ENCODE results near the gene DAPP1.

Gene DAPP1

DNA sequence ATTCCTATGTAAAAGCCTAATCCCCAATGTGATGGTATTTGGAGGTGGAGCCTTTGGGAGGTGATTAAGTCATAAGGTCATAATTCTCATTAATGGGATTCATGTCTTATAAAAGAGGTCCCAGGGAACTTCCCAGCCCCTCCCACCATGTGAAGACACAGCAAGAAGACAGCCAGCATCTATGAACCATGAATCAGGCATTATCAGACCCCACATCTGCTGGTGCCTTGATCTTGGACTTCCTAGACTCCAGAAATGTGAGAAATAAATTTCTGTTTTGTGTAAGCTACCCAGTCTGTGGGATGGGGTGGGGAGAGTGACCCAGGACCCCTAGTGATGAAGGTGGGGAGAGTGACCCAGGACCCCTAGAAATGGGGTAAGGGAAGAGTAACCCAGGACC, 6.1 kb upstream of the DAPP1 start:
- DNase-seq, result peak in 1 of 3 donors; percentile 6
- POLR2A ChIA-PET, result interaction anchor here (0.7 to 0.8 kb wide), 2 partner anchors 60 to 99 kb away, joined by 3 to 6 read pairs; no protein-coding TSS in a partner anchor
- no peak overlapping the region for H3K4me3 ChIP-seq (ENCODE audit: control insufficient read depth in 1 of 7, extremely low read depth in 1 of 7, insufficient read depth in 4 of 7, low read depth in 2 of 7, low read length in 6 of 7)
- peaks cover 0 to 6% (median 2%) of the 10 kb centered on the region in 4 experiments for H3K4me1 ChIP-seq (ENCODE audit: control extremely low read depth in 1 of 4, control insufficient read depth in 4 of 4, insufficient read depth in 4 of 4, low read length in 3 of 4)
- no peak overlapping the region for H3K27ac ChIP-seq (ENCODE audit: insufficient read depth in 1 of 2, low read depth in 1 of 2, low read length in 2 of 2, poor library complexity in 1 of 2, severe bottlenecking in 2 of 2)
- CTCF ChIA-PET, result interaction anchor here (0.6 to 2.8 kb wide), 15 partner anchors 10 to 985 kb away, joined by 3 to 20 read pairs (median 9); partner anchors contain the start of genes DNAJB14, LAMTOR3 and TRMT10A
- H3K9me3 ChIP-seq (ENCODE audit: control extremely low read depth in 1 of 5, control insufficient read depth in 4 of 5, insufficient read depth in 2 of 5, low read depth in 1 of 5, low read length in 4 of 5), result no peaks in the 10 kb centered on the region
- no peaks in the 10 kb centered on the region for H3K27me3 ChIP-seq (replicated peaks in 2 of 5; ENCODE audit: control insufficient read depth in 4 of 5, insufficient read depth in 5 of 5, low read length in 4 of 5)
- H3K36me3 ChIP-seq (ENCODE audit: control insufficient read depth in 4 of 4, insufficient read depth in 4 of 4, low read length in 3 of 4), result no peaks in the 10 kb centered on the region

DNA sequence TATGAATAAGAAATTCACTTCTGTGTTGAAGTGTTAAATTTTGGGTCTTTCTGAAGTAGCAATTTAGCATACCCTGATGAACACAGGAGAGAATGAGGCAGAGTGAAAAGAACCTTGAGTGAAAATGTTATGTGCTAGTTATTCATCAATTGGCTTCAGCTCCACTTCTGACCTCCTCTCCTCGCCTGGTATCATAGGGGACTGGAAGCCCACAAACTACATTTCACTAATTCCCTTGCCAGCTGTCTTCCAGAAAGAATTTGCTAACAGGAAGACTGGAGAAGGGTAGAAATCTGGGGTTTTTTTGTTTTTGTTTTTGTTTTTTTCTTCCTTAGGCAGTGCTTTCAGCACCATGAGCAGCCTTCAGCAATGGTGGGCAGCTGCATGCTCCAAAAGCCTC, 5.5 kb upstream of the DAPP1 start:
- H3K9me3 ChIP-seq (ENCODE audit: control extremely low read depth in 1 of 5, control insufficient read depth in 4 of 5, insufficient read depth in 2 of 5, low read depth in 1 of 5, low read length in 4 of 5), result no peaks in the 10 kb centered on the region
- POLR2A ChIA-PET, result interaction anchor here (0.7 to 0.8 kb wide), 2 partner anchors 59 to 100 kb away, joined by 3 to 6 read pairs; no protein-coding TSS in a partner anchor
- DNase-seq, result no peak

DNA sequence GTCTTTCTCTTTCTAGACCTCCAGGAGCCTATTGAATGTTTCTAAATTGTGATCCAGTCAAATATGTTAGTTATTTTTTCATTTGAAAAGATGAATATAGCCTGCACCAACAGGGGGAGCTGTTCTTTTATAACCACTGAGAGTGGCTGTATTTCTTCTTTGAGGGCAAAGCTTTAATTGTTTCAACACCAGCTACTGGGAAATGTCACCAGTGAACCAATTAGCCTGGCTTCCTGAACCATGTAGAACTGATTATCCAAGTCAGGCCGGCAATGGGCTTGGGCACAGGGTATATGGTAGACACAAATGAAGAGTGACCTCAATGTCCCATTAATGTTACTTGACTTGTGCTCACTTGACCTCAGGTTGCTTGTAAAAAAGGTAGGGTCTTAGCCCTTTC, 4.8 kb upstream of the DAPP1 start:
- H3K4me3 ChIP-seq (ENCODE audit: control insufficient read depth in 1 of 7, extremely low read depth in 1 of 7, insufficient read depth in 4 of 7, low read depth in 2 of 7, low read length in 6 of 7), result no peak overlapping the region
- H3K27me3 ChIP-seq (replicated peaks in 2 of 5; ENCODE audit: control insufficient read depth in 4 of 5, insufficient read depth in 5 of 5, low read length in 4 of 5), result no peaks in the 10 kb centered on the region
- ChIA-PET CTCF (interaction anchor here (0.9 to 2.5 kb wide), 26 partner anchors 9 to 261 kb away, joined by 3 to 15 read pairs (median 6); partner anchors contain the start of genes DNAJB14, LAMTOR3 and TRMT10A), POLR2A (interaction anchor here (1.3 kb wide), 1 partner anchor 249 kb away, joined by 3 read pairs; no protein-coding TSS in a partner anchor)
- WGBS (ENCODE audit: insufficient coverage), result 23% methylated on average over 1 of the region's 1 CpG
- peaks cover 3 to 19% (median 14%) of the 10 kb centered on the region in 4 experiments for H3K4me1 ChIP-seq (ENCODE audit: control extremely low read depth in 1 of 4, control insufficient read depth in 4 of 4, insufficient read depth in 4 of 4, low read length in 3 of 4)
- peak; percentile 78 to 89 (median 83) for DNase-seq
- H3K36me3 ChIP-seq (ENCODE audit: control insufficient read depth in 4 of 4, insufficient read depth in 4 of 4, low read length in 3 of 4), result no peaks in the 10 kb centered on the region
- no peak overlapping the region for H3K27ac ChIP-seq (ENCODE audit: insufficient read depth in 1 of 2, low read depth in 1 of 2, low read length in 2 of 2, poor library complexity in 1 of 2, severe bottlenecking in 2 of 2)
- H3K9me3 ChIP-seq (ENCODE audit: control extremely low read depth in 1 of 5, control insufficient read depth in 4 of 5, insufficient read depth in 2 of 5, low read depth in 1 of 5, low read length in 4 of 5), result no peaks in the 10 kb centered on the region

More for the DNA sequence above, 5.5 kb upstream of the DAPP1 start:
- no peaks in the 10 kb centered on the region for H3K36me3 ChIP-seq (ENCODE audit: control insufficient read depth in 4 of 4, insufficient read depth in 4 of 4, low read length in 3 of 4)
- CTCF ChIA-PET, result interaction anchor here (0.6 to 2.5 kb wide), 25 partner anchors 10 to 984 kb away, joined by 3 to 15 read pairs (median 7); partner anchors contain the start of genes DNAJB14, LAMTOR3 and TRMT10A
- WGBS (ENCODE audit: insufficient coverage), result no CpG with 5 or more reads among the region's 1 CpG
- no peak overlapping the region for H3K27ac ChIP-seq (ENCODE audit: insufficient read depth in 1 of 2, low read depth in 1 of 2, low read length in 2 of 2, poor library complexity in 1 of 2, severe bottlenecking in 2 of 2)
- H3K27me3 ChIP-seq (replicated peaks in 2 of 5; ENCODE audit: control insufficient read depth in 4 of 5, insufficient read depth in 5 of 5, low read length in 4 of 5), result no peaks in the 10 kb centered on the region
- H3K4me1 ChIP-seq (ENCODE audit: control extremely low read depth in 1 of 4, control insufficient read depth in 4 of 4, insufficient read depth in 4 of 4, low read length in 3 of 4), result peaks cover 1 to 12% (median 6%) of the 10 kb centered on the region in 4 experiments
- no peak overlapping the region for H3K4me3 ChIP-seq (ENCODE audit: control insufficient read depth in 1 of 7, extremely low read depth in 1 of 7, insufficient read depth in 4 of 7, low read depth in 2 of 7, low read length in 6 of 7)

DNA sequence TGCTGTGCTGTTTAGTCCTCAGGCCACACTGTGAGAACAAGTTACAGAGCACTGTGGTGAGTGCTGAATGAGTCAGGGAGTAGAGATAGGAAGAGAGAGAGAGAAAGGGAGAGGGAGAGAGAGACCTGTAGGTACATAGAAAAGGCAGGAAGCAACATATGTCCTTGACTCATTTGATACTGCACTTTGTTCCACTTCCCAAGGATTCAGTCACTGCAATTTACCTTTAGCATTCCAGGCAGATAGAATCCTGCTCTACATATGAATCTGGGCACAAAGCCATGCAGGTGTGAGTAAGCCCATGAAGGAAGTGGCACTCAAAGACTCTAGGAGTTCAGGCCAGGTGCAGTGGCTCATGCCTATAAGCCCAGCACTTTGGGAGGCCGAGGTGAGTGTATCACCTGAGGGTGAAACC, 1.0 kb upstream of the DAPP1 start:
- Histone ChIP-seq H3K4me1 (ENCODE audit: control extremely low read depth in 1 of 4, control insufficient read depth in 4 of 4, insufficient read depth in 4 of 4, low read length in 3 of 4) (peaks cover 31 to 52% (median 39%) of the 10 kb centered on the region in 4 experiments), H3K27me3 (replicated peaks in 2 of 5; ENCODE audit: control insufficient read depth in 4 of 5, insufficient read depth in 5 of 5, low read length in 4 of 5) (no peaks in the 10 kb centered on the region), H3K9me3 (ENCODE audit: control extremely low read depth in 1 of 5, control insufficient read depth in 4 of 5, insufficient read depth in 2 of 5, low read depth in 1 of 5, low read length in 4 of 5) (no peaks in the 10 kb centered on the region), H3K36me3 (ENCODE audit: control insufficient read depth in 4 of 4, insufficient read depth in 4 of 4, low read length in 3 of 4) (no peaks in the 10 kb centered on the region), H3K4me3 (ENCODE audit: control insufficient read depth in 1 of 7, extremely low read depth in 1 of 7, insufficient read depth in 4 of 7, low read depth in 2 of 7, low read length in 6 of 7) (no peak overlapping the region), H3K27ac (ENCODE audit: insufficient read depth in 1 of 2, low read depth in 1 of 2, low read length in 2 of 2, poor library complexity in 1 of 2, severe bottlenecking in 2 of 2) (no peak overlapping the region)
- WGBS (ENCODE audit: insufficient coverage), result no CpG with 5 or more reads among the region's 1 CpG
- CTCF ChIA-PET, result interaction anchor here (1.0 to 2.8 kb wide), 2 partner anchors 40 to 49 kb away, joined by 3 to 6 read pairs; no protein-coding TSS in a partner anchor
- POLR2A ChIA-PET, result no interaction called here
- DNase-seq, result no peak

- peak; percentile 41 to 80 (median 77) for DNase-seq
- H3K36me3 ChIP-seq (ENCODE audit: control insufficient read depth in 4 of 4, insufficient read depth in 4 of 4, low read length in 3 of 4), result no peaks in the 10 kb centered on the region
- no peaks in the 10 kb centered on the region for H3K27me3 ChIP-seq (replicated peaks in 2 of 5; ENCODE audit: control insufficient read depth in 4 of 5, insufficient read depth in 5 of 5, low read length in 4 of 5)
- H3K4me1 ChIP-seq (ENCODE audit: control extremely low read depth in 1 of 4, control insufficient read depth in 4 of 4, insufficient read depth in 4 of 4, low read length in 3 of 4), result peaks cover 44 to 68% (median 54%) of the 10 kb centered on the region in 4 experiments
- POLR2A ChIA-PET, result interaction anchor here (0.6 kb wide), 1 partner anchor 63 kb away, joined by 3 read pairs; no protein-coding TSS in a partner anchor
- WGBS (ENCODE audit: insufficient coverage), result 14% methylated on average over 1 of the region's 4 CpGs
- peak overlapping the region in 6 of 7 experiments; percentile 65 to 89 (median 76) for H3K4me3 ChIP-seq (ENCODE audit: control insufficient read depth in 1 of 7, extremely low read depth in 1 of 7, insufficient read depth in 4 of 7, low read depth in 2 of 7, low read length in 6 of 7)
- CTCF ChIA-PET, result interaction anchor here (0.6 to 2.8 kb wide), 7 partner anchors 10 to 69 kb away, joined by 3 to 6 read pairs (median 4); no protein-coding TSS in a partner anchor
- no peaks in the 10 kb centered on the region for H3K9me3 ChIP-seq (ENCODE audit: control extremely low read depth in 1 of 5, control insufficient read depth in 4 of 5, insufficient read depth in 2 of 5, low read depth in 1 of 5, low read length in 4 of 5)
- peak overlapping the region; percentile 69 to 80 for H3K27ac ChIP-seq (ENCODE audit: insufficient read depth in 1 of 2, low read depth in 1 of 2, low read length in 2 of 2, poor library complexity in 1 of 2, severe bottlenecking in 2 of 2)
These were observed 773 bp downstream of the DAPP1 start for GRCh38 chr4:99817309-99817890.

DNA sequence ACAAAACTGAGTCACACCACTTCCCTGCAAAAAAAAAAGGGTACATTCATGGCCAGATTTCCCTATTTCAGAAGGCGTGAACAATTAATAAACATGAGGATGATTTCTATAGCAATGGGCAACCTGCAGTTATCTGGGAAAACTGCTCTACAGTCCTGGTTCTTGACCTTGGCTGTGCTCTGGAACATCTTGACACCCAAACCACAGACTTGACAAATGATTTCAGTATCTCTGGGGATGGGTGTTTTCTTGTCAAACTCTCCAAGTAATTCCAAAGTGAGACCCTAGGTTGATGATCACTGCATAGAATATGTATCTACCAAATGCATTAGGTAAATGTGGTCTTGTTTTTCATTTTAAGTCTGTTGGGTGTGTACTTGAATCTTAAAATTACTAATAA, 2.0 kb downstream of the DAPP1 start:
- peaks cover 47 to 74% (median 58%) of the 10 kb centered on the region in 4 experiments for H3K4me1 ChIP-seq (ENCODE audit: control extremely low read depth in 1 of 4, control insufficient read depth in 4 of 4, insufficient read depth in 4 of 4, low read length in 3 of 4)
- 100% methylated on average over 1 of the region's 1 CpG for WGBS (ENCODE audit: insufficient coverage)
- no peaks in the 10 kb centered on the region for H3K27me3 ChIP-seq (replicated peaks in 2 of 5; ENCODE audit: control insufficient read depth in 4 of 5, insufficient read depth in 5 of 5, low read length in 4 of 5)
- H3K9me3 ChIP-seq (ENCODE audit: control extremely low read depth in 1 of 5, control insufficient read depth in 4 of 5, insufficient read depth in 2 of 5, low read depth in 1 of 5, low read length in 4 of 5), result no peaks in the 10 kb centered on the region
- ChIA-PET POLR2A (no interaction called here), CTCF (interaction anchor here (1.2 kb wide), 1 partner anchor 17 kb away, joined by 4 read pairs; no protein-coding TSS in a partner anchor)
- H3K27ac ChIP-seq (ENCODE audit: insufficient read depth in 1 of 2, low read depth in 1 of 2, low read length in 2 of 2, poor library complexity in 1 of 2, severe bottlenecking in 2 of 2), result no peak overlapping the region
- H3K36me3 ChIP-seq (ENCODE audit: control insufficient read depth in 4 of 4, insufficient read depth in 4 of 4, low read length in 3 of 4), result no peaks in the 10 kb centered on the region
- no peak for DNase-seq
- peak overlapping the region in 2 of 7 experiments; percentile 65 to 89 for H3K4me3 ChIP-seq (ENCODE audit: control insufficient read depth in 1 of 7, extremely low read depth in 1 of 7, insufficient read depth in 4 of 7, low read depth in 2 of 7, low read length in 6 of 7)
